GM19239 (cell line): Measurements from ENCODE around the gene CCL23.
"Not testable (repeated sequence)": the region's sequence is repeated elsewhere in the genome, so short reads cannot be mapped to it uniquely, and the experiment has no call there.

Experiments
- DNase-seq: peaks from one replicate; pipeline ENCODE4 v3.0.0; 2011; ENCODE audit warnings: low spot score; ENCODE audit not compliant: insufficient read length
- FAIRE-seq: peaks from 2 replicates; lab custom pipeline; 2011; peaks lifted over from hg19 to GRCh38; lab: Jason Lieb, UNC

CCL23 gene, protein sequence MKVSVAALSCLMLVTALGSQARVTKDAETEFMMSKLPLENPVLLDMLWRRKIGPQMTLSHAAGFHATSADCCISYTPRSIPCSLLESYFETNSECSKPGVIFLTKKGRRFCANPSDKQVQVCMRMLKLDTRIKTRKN

DNA sequence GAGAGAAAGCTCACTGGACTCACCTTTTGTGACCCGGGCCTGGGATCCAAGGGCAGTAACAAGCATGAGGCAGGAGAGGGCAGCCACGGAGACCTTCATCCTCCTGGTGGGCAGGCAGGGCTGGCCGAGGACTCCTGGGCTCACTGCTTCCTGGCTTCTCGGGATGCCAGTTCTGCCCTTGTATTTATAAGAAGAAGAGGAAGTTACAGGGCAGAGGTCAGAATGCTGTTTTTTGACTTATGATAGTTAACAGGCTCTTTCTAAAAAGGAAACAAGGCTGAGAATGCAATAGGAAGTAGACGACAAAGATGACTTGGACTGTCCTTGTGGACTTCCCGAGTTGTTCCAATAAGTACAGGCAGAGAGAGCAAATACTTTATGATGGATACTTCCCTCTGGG lies at the start of gene CCL23:
Gene CCL23 (minus strand): TSS at position 174 of the 400 bp plus-strand sequence. CDS start 75 bp downstream, at position 99.
- DNase-seq (no peak), FAIRE-seq (no peak)

DNA sequence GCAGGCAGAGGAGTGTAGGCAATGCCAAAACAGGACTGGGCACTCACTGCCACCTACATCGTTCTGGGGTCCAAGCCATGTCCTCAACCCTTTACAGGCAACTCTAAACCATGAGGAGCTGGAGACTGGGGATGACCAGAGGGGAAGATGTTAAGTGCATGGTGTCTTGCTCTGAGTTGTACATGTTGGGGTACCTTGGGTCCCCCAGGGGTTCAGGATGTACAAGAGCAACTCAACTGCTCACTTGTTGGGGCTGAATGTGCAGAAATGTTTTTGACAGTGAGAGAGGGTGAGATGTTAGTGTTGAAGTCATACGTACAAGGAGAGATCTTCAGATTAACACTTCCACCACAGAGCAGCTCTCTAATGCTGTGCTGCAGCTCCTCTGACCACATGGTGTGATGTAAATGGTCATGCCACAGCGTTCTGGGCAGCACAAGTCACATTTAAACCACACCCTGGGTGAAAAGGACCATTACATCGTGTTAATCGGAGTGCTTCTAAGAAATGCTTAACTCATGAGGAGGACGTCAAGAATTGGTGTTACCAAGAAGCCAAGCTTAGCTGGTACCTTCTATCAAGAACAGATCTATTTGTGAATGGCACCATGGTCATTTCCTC lies 48.7 kb upstream of the CCL23 start:
- DNase-seq (no peak), FAIRE-seq (no peak)

DNA sequence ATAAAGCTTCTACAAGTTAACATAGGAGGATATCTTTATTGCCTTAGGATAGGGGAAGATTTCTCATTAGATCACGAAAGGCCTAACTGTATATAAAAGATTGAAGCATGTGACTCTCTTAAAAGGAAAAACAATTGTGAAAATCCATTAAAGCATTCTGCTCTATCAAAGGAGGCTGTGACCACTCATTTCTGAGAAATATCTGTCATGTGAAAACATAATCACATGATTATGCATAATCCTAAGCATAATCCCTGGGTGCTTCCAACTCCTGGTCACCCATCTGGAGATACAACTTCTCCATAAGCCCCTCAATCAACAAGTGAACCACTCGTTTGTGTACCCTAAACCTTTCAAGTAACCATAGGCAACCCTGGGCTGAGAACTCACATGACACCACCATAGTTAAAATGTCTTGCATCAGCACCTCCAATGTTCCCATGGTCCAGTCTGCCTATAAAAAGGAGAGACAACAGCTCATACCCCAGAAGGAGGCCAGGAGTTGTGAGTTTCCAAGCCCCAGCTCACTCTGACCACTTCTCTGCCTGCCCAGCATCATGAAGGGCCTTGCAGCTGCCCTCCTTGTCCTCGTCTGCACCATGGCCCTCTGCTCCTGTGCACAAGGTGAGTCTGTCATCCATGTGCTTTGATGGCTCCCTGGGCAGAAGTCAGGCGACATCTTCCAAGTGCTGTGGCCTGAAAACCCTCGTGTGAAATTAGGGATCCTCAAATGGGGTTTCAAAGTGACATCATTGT lies 46.2 kb upstream of the CCL23 start, which contains the start of gene CCL18:
Gene CCL18 (plus strand): TSS at position 487 of the 756 bp plus-strand sequence. CDS start 71 bp downstream, at position 558.
- FAIRE-seq, result no peak

DNA sequence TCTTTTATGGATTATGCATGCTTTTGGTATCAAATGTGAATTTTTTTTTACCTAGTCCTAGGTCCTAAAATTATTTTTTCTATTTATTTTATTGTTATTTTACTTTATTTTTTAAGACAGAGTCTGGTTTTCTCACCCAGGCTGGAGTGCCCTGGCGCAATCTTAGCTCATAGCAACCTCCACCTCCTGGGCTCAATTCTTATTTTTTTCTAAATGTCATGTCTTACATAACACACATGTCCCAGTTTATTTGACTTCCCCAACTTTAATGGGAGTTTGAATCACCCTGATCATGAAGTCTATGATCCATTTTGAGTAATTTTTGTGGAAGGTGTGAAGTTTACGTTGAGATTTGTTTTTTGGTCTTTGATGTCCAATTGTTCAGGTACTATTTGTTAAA lies 43.0 kb upstream of the CCL23 start:
- no peak for DNase-seq
- FAIRE-seq, result no peak

More for the DNA sequence above, 46.2 kb upstream of the CCL23 start, which contains the start of gene CCL18:
- DNase-seq, result no peak

DNA sequence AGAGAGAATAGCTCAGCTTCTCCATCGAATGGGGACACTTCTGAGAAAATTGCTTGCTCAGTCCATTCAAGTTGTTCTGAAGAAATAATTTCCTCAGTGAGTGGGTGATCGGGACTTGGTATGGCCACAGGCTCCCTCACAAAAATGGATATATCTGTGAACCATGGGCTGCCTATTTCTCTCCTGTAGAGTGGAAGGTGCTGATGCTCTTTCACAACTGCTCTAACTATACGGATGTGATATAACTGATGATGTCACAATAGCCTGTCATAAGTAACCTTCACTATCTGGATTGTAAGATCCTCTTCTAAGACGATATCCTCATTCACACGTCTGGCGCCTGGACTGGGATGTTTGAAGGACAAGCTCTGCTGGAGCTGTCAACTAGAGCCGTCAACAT lies 41.6 kb upstream of the CCL23 start:
- no peak for FAIRE-seq
- DNase-seq, result no peak

DNA sequence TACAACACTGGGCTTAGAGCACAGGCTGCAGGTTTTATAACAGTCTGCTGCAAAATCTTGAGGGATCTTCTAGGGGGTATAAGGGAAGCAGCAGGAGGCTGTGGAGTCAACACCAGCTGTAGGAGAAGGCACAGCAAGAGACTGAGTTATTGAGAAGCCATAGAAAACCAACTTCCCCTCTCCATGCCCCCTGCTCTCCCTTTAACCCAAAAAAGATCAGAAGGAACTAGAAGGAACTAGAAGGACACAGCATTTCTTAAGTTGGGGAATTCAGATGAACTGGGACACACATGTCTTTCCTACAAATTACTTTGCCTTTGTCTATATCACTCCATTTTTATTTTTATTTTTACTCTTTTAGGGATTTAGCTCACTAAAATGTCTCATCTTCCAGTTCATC lies 40.1 kb upstream of the CCL23 start:
- no peak for FAIRE-seq
- no peak for DNase-seq

DNA sequence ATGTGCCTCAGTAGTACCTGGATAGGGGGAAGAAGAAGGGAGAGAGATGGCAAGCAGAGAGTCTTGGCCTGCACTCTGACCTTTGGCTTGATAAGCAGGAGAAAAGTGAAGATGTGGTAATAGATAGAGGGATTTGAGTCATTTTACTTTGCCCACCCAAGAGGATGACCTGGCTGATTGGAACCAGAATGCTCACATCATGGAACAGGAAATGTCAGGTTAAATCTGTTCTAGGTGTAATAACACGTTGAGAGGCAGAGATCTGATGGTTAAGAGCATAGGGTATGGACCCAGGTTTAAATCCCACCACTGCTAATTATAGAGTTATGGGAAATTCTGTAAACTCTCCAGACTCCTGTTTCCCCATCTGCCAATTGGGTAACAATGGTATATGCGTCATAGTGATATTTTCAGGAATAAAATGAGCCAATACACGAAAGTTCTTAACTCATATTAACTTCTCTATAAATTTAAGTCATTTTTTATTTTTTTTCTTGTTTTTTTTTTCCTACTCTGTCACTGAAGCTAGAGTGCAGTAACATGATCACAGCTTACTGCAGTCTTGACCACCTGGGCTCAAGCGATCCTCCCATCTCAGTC lies 38.2 kb upstream of the CCL23 start:
- DNase-seq, result no peak
- FAIRE-seq, result no peak

DNA sequence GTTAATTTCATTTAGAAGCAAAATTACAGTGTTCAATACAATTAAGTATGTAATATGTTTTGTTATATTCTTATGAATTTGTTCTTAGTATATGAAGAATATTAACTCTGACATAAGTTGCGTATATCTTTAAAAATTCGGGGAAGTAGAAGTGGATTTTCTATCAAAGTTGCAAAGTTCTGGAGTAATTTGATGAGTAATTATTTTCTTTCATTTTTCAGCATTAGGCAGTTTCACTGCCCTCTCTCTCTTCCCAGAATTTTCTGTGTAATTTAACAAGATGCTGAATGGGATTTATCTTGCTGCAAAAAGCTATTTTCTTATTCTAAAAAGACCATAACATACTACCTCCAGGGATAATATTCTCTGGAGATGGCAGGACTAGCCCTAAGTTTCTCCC lies 37.4 kb upstream of the CCL23 start:
- FAIRE-seq, result no peak
- no peak for DNase-seq

DNA sequence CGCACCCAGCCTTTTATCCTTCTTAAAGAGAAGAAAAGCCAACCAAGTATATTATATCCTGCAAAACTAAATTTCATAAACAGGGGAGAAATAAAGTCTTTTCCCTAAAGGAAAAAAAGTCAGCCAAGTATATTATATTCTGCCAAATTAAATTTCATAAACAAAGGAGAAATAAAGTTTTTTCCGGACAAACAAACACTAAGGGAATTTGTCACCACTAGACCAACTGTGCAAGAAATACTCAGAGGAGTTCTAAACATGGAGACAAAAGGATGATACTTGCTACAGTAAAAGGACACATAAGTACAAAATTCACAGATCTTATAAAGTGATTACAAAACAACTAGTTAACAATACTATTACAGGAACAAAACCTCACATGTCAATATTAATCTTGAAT lies 31.9 kb upstream of the CCL23 start:
- no peak for FAIRE-seq
- no peak for DNase-seq

DNA sequence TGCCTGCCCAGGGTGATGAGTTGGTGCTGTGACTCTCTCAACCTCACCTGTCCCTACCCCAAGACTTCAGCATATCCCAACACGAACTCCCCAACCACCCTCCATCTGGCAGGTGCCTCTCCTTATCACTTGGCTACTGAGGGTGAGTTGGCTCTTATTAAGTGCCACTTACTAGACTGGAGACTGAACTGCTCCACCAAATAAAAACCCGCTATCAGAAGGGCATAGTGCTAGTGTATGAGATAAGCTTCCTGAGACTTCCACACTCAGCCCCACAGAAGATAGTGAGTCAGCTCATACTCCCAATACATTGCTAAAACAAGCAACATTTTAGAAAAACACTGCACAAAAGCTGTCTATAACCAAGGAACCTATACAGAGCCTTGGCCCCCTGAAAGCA lies 30.3 kb upstream of the CCL23 start:
- DNase-seq (no peak), FAIRE-seq (no peak)

DNA sequence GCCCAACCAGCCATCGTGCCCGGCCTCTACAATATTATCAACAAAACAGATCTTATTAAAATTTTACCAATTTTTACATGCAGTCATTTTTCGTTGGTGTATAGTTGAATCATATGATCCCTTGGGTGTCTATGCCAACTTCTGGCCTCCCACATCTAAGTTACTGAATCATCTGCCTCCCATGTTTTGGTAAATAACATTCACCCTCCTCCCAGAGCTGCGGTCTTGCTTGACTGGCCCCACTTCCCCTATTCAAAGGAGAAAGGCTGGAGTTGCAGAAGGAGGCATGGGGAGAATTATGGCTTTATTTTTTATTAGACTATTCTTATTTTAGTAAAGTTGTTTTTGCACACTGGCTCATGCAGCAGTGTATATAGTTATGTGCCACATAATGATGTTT lies 18.5 kb upstream of the CCL23 start:
- no peak for DNase-seq
- FAIRE-seq, result no peak

DNA sequence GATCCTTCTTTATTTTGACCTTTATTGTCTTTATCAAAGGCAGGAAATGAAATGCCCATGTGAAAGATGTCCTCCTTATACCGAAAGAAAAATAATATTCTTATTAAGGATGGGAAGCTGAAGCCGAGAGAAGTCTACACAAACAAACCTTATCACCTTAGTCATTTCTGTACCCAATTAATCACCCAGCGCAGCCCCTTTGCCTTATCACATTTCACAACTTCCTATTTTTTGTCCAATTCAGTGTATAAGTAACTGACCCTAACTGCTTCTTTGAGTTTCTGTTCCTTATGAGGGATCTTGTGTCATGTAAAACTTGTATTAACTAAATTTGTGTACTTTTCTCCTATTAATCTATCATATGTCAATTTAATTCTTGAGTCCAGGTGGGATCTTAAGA lies 16.4 kb upstream of the CCL23 start:
- FAIRE-seq, result no peak

DNA sequence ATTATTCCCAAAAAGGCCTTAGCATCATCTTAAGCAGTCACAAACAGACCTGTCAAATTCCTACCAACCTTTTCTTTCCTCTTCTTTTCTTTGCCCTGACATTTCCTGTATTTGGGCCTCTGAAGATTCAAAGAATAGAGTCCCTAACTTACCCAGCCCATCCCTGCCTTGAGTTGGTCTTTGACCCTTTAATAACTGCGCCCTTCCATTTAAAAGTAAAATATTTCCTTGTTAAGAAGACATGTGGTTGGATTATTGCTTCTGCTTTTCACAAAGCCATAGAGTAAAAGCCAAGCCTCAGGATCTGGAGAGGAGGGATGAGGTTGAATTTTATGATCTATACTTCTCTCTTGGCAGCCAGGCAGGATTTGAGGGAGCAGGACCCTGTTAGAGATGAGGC lies 13.2 kb upstream of the CCL23 start:
- no peak for DNase-seq
- FAIRE-seq, result no peak

More for the DNA sequence above, 16.4 kb upstream of the CCL23 start:
- no peak for DNase-seq

DNA sequence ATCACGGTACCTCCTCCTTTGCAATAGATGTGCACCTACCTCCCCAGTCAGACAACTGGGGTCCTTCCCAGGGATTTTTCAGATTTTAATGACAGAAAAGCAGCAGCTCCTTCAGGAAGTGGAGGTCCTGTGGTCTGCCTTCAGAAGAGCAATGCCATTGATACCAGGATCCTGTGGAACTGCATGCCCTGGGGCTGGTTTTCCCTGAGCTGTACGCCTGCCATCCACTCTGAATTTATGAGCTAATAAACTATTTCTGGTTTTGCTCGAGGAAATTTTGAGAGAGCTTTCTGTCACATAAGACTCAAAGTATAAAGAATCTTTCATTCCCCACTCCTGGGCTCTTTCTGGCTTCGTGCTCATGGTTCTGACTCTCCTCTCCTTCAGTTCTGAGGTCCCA lies 10.0 kb upstream of the CCL23 start:
- FAIRE-seq, result no peak
- no peak for DNase-seq

DNA sequence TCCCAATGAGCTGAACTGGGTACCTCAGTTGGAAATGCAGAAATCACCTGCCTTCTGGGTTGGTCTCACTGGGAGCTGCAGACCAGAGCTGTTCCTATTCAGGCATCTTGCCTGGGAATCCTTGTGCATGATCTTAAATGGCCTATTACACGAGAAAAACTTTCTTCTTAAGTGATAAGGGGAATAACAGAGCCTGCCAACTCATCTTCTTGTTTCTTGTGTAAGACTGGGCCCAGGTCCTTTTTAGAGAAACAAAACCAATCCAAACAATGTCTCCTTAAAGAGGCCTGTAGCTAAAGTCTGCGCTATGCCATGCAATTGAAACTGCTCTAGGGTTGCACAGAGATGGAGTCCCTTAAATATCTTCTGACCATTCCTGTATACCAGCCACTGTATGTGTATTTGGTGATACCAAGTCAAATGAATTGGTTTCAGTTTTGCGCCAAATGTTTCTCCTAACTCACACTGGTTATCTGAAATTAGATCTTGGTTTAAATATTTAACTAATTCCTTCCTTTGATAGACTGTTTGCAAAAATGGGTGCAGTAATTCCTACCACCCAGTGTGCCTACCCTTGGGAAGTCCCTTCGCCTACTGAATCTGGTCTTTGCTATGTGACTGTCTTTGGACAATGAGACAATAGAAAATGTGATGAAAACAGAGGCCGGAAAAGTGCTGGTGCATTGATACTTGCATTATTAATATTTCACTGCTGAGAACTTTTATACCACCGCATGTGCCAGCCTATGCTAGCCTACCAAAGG lies 6.5 kb upstream of the CCL23 start:
- DNase-seq, result no peak
- FAIRE-seq, result no peak

DNA sequence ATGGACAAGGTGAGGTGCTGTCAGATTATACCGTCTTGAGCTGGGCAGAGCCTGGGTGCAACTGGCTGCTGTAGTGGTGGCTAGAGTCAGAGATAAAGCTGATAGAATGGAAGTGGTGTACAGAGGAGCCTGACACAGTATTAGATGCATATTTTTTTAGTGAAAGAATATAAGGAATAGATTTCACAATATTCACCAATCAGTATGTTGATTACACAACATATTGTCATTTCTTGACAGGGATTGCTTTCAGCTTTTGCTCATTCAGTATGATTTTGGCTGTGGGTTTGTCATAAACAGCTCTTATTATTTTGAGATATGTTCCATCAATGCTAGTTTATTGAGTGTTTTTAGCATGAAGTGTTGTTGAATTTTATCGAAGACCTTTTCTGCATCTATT lies 1.7 kb upstream of the CCL23 start:
- DNase-seq, result no peak
- FAIRE-seq, result no peak

DNA sequence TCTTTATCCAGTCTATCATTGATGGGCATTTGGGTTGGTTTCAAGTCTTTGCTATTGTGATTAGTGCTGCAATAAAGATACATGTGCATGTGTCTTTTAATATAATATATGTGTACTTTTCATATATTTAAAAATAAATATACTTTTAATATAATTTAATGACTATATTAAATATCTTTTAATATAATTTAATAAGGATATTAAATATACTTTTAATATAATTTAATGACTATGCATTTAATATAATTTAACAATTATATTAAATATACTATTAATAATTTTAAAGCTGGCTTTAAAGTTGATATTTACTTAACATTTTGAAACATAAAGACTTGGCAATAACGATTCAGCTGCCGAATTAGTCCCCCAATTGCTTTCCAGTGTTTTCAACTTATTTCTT lies 1.2 kb downstream of the CCL23 start:
- DNase-seq, result no peak
- no peak for FAIRE-seq

DNA sequence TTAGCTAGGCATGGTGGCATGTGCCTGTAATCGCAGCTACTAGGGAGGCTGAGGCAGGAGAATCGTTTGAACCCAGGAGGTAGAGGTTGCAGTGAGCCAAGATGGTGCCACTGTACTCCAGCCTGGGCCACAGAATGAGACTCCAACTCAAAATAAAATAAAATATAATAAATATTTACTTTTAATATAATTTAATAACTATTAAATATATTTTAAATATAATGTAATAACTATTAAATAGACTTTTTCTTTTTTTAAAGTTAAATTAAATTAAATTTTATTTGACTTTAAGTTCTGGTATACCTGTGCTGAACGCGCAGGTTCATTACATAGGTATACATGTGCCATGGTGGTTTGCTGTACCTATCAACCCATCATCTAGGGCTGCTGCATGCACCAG lies 1.9 kb downstream of the CCL23 start:
- not testable (repeated sequence) for FAIRE-seq, DNase-seq

DNA sequence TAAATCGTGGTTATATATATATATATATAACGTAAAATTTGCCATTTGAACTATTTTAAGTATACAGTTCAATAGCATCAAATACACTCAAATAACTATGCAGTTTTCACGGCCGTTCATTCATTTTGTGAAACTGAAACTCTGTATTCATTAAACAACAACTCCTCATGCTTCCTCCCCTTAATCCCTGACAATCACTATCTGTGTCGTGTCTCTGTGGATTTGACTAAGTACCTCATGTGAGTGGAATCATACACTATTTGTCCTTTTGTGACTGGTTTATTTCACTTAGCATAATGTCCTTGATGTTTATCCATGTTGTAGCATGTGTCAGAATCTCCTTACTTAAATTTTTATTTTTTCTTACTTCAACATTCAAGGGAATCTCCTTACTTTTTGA lies 2.8 kb downstream of the CCL23 start:
- FAIRE-seq (no peak), DNase-seq (no peak)

DNA sequence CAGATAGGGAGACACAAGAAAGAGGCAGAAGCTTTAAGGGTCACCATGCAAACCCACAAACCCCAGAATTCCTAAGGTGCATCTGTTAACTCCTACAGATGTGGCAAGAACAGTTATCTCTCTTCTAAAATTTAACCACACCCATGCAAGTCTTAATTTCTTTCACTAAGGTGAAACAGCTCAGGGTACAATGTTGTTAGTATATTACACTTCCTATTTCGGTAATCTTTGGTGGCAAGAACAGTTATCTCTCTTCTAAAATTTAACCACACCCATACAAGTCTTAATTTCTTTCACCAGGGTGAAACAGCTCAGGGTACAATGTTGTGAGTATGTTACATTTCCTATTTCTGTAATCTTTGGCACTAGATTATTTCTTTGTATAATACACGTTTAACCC lies 6.6 kb downstream of the CCL23 start:
- DNase-seq (no peak), FAIRE-seq (no peak)
